ENCODE measurements around the gene TCF4. TPM values are rescaled to one million over a fixed set of nuclear protein-coding genes. Genes with fewer than 3 reads are reported as not detected.

Gene TCF4
- total RNA-seq, 1 donor from 2014 or later = 77.3 TPM

DNA sequence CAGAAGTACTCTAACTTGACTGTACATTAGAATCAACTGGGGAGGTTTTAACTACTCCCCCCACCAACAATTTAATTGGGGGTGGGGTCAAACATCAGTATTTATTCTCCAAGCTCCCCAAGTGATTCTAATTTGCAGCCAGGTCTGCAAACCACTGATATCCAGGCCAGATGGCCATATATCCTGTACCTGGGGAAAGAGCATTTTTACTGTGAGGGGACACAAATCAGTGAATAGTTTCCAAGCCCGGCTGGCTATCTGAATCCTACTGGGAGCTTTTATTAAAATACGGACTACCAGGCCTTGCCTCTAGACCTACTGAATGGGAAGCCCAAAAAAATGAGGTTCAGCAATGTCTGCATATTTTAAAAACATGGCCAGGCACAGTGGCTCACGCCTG is 88.5 kb downstream of the TCF4 start:
- no peak for DNase-seq (ENCODE audit: extremely low spot score, unreplicated experiment)
- peaks cover 24% of the 10 kb centered on the region for H3K4me1 Mint-ChIP-seq (ENCODE audit: unreplicated experiment)
- H3K9me3 Mint-ChIP-seq (ENCODE audit: unreplicated experiment) = no peaks in the 10 kb centered on the region
- H3K4me3 Mint-ChIP-seq (ENCODE audit: unreplicated experiment) = no peak overlapping the region
- H3K27me3 Mint-ChIP-seq (ENCODE audit: unreplicated experiment) = no peaks in the 10 kb centered on the region
- peaks cover 4% of the 10 kb centered on the region for H3K36me3 Mint-ChIP-seq (ENCODE audit: unreplicated experiment)
- no peak for TF ChIP-seq CTCF (IDR thresholded peaks at IDR 0.05)
- no peak overlapping the region for H3K27ac Mint-ChIP-seq (ENCODE audit: unreplicated experiment)

DNA sequence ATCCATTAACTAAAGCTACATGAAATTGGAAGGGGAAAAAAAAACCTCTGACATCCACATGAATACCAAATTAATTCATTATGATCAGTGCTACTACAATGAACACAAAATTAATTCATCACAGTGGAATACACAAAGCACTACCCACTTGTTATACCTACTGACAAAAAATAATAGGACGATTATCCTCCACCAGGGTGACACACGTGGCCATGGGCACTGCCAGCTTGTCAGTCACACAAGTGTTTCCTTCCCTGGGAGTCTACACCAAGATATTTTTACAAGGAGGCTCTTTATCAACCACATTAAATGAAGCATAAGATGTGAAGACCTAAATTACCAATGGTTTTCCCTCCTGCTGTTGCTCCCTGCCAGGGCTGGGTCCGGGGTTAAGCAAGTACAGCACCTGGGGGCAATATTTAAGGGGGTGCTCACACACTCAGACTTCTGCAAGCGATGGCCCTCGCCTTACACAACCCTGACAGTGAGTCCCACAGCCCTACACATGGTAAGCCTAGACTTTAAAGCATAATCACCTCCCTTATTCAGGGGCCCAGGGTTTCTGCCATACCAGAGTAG is 90.1 kb downstream of the TCF4 start:
- TF ChIP-seq CTCF (IDR thresholded peaks at IDR 0.05) = no peak
- peaks cover 4% of the 10 kb centered on the region for H3K36me3 Mint-ChIP-seq (ENCODE audit: unreplicated experiment)
- no peak for DNase-seq (ENCODE audit: extremely low spot score, unreplicated experiment)
- no peak overlapping the region for H3K4me3 Mint-ChIP-seq (ENCODE audit: unreplicated experiment)
- H3K27me3 Mint-ChIP-seq (ENCODE audit: unreplicated experiment) = no peaks in the 10 kb centered on the region
- H3K4me1 Mint-ChIP-seq (ENCODE audit: unreplicated experiment) = peaks cover 19% of the 10 kb centered on the region
- no peaks in the 10 kb centered on the region for H3K9me3 Mint-ChIP-seq (ENCODE audit: unreplicated experiment)
- H3K27ac Mint-ChIP-seq (ENCODE audit: unreplicated experiment) = no peak overlapping the region

DNA sequence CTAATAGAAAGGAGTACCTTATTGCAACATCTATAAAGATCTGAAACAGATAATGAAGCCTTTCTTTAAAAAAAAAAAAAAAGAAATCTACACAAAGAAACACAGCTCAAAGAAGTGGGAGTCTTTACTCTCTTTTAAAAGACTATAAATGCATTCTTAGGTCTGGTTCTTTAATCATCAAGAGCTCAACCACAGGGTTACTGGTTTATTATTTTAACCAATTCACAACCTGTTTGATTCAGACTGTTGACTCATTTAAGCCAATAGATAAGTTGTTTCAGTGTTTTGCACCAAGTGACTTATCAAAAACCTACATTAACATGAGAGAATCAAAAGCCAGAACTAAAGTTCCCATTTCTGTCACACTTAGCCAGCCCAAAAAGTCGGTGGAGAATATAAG is 93.1 kb downstream of the TCF4 start:
- Mint-ChIP-seq H3K4me3 (ENCODE audit: unreplicated experiment) (no peak overlapping the region), H3K9me3 (ENCODE audit: unreplicated experiment) (no peaks in the 10 kb centered on the region), H3K4me1 (ENCODE audit: unreplicated experiment) (peaks cover 6% of the 10 kb centered on the region), H3K27me3 (ENCODE audit: unreplicated experiment) (no peaks in the 10 kb centered on the region), H3K27ac (ENCODE audit: unreplicated experiment) (no peak overlapping the region), H3K36me3 (ENCODE audit: unreplicated experiment) (peaks cover 4% of the 10 kb centered on the region)
- no peak for DNase-seq (ENCODE audit: extremely low spot score, unreplicated experiment)
- TF ChIP-seq CTCF (IDR thresholded peaks at IDR 0.05) = no peak

DNA sequence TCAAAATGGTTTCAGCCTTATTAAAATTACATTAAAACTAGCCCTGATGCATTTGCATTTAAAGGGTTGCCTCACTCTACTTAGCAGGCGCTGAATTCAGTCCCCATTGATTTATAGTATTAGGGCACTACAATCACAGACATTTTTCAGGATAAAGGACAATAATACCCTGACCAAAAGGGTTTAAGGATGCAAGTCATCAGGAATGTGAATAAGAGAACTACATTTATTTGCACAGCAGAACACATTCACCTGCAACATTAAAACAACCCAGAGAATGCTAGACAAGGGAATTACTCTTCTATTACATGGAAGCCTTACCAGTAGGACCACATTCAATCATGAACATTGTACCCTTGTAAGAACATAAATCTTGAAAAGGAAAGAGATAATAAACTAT is 93.6 kb downstream of the TCF4 start:
- DNase-seq (ENCODE audit: extremely low spot score, unreplicated experiment) = no peak
- H3K27me3 Mint-ChIP-seq (ENCODE audit: unreplicated experiment) = no peaks in the 10 kb centered on the region
- no peaks in the 10 kb centered on the region for H3K9me3 Mint-ChIP-seq (ENCODE audit: unreplicated experiment)
- peaks cover 4% of the 10 kb centered on the region for H3K36me3 Mint-ChIP-seq (ENCODE audit: unreplicated experiment)
- no peak overlapping the region for H3K4me3 Mint-ChIP-seq (ENCODE audit: unreplicated experiment)
- TF ChIP-seq CTCF (IDR thresholded peaks at IDR 0.05) = no peak
- H3K4me1 Mint-ChIP-seq (ENCODE audit: unreplicated experiment) = peaks cover 10% of the 10 kb centered on the region
- H3K27ac Mint-ChIP-seq (ENCODE audit: unreplicated experiment) = no peak overlapping the region

DNA sequence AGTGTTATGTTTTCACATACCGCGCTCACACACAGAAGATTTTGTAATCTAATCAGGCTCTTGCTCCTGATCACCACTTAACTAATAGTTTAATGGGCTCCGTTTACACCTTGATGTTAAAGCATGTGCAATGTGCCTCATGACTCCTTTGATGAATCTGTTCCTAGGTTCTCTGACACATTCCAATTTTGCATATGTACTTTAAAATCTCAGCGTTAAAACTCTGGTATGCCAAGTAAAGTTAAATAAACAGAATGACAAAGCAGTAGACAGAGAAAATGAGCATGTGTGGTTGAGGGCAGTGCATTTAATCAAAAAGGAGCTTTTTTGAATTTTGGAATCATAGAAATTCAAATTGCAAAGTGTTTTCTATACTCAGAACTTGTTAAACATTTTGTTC is 96.4 kb downstream of the TCF4 start:
- no peak for TF ChIP-seq CTCF (IDR thresholded peaks at IDR 0.05)
- no peak overlapping the region for H3K4me3 Mint-ChIP-seq (ENCODE audit: unreplicated experiment)
- no peaks in the 10 kb centered on the region for H3K9me3 Mint-ChIP-seq (ENCODE audit: unreplicated experiment)
- no peak overlapping the region for H3K27ac Mint-ChIP-seq (ENCODE audit: unreplicated experiment)
- H3K27me3 Mint-ChIP-seq (ENCODE audit: unreplicated experiment) = no peaks in the 10 kb centered on the region
- no peak for DNase-seq (ENCODE audit: extremely low spot score, unreplicated experiment)
- H3K36me3 Mint-ChIP-seq (ENCODE audit: unreplicated experiment) = no peaks in the 10 kb centered on the region
- H3K4me1 Mint-ChIP-seq (ENCODE audit: unreplicated experiment) = peaks cover 13% of the 10 kb centered on the region

All from osteocyte (in vitro differentiated cells).